ENCODE results near the gene B3GALT4. TPM values are rescaled to one million over a fixed set of nuclear protein-coding genes. Genes with fewer than 3 reads are reported as not detected.
"Not testable (repeated sequence)": the region's sequence is repeated elsewhere in the genome, so short reads cannot be mapped to it uniquely, and the experiment has no call there.

Gene B3GALT4
- total RNA-seq, 1 experiment from 2014 or later, result 0.16 TPM

GRCh38 chr6:33275795-33276580 is 935 bp upstream of the B3GALT4 start:
- Histone ChIP-seq H3K4me1 (replicated peaks) (peaks cover 21% of the 10 kb centered on the region), H3K36me3 (peaks cover 92% of the 10 kb centered on the region)
- not testable (repeated sequence) for H3K4me3 ChIP-seq; H3K9me3 ChIP-seq (replicated peaks); DNase-seq (ENCODE audit: low read depth in 1 of 2, low spot score in 2 of 2); H3K27me3 ChIP-seq (replicated peaks); H3K27ac ChIP-seq

GRCh38 chr6:33276581-33276863 is 401 bp upstream of the B3GALT4 start:
- no peak for DNase-seq (ENCODE audit: low read depth in 1 of 2, low spot score in 2 of 2)
- Histone ChIP-seq H3K27ac (no peak overlapping the region), H3K9me3 (replicated peaks) (no peaks in the 10 kb centered on the region), H3K27me3 (replicated peaks) (no peaks in the 10 kb centered on the region), H3K4me1 (replicated peaks) (peaks cover 20% of the 10 kb centered on the region), H3K36me3 (peaks cover 94% of the 10 kb centered on the region), H3K4me3 (no peak overlapping the region)

GRCh38 chr6:33277663-33278391 is 904 bp downstream of the B3GALT4 start:
- Histone ChIP-seq H3K36me3 (peaks cover 99% of the 10 kb centered on the region), H3K4me3 (no peak overlapping the region), H3K27me3 (replicated peaks) (no peaks in the 10 kb centered on the region), H3K9me3 (replicated peaks) (no peaks in the 10 kb centered on the region), H3K4me1 (replicated peaks) (peaks cover 17% of the 10 kb centered on the region), H3K27ac (no peak overlapping the region)
- DNase-seq (ENCODE audit: low read depth in 1 of 2, low spot score in 2 of 2), result no peak

DNA sequence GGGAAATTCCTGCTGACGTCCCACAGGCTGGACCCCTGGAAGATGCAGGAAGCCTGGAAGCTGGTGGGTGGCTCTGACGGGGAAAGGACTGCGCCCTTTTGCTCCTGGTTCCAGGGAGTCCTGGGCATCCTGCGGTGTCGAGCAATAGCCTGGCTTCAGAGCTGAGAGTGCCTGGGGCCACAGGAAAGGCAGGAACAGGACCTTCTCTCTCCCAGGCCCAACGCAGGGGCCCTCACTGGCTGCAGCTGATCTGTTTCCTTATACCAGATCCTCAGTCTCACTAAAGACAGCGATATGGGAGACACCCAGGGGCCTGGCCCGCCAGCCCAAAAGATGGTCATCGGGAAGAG is 1.4 kb downstream of the B3GALT4 start:
- H3K4me1 ChIP-seq (replicated peaks), result peaks cover 11% of the 10 kb centered on the region
- peaks cover 99% of the 10 kb centered on the region for H3K36me3 ChIP-seq
- no peak for DNase-seq (ENCODE audit: low read depth in 1 of 2, low spot score in 2 of 2)
- no peaks in the 10 kb centered on the region for H3K27me3 ChIP-seq (replicated peaks)
- no peak overlapping the region for H3K27ac ChIP-seq
- H3K4me3 ChIP-seq, result no peak overlapping the region
- no peaks in the 10 kb centered on the region for H3K9me3 ChIP-seq (replicated peaks)

GRCh38 chr6:33278810-33279209 is 1.9 kb downstream of the B3GALT4 start:
- H3K36me3 ChIP-seq, result peaks cover 99% of the 10 kb centered on the region

DNA sequence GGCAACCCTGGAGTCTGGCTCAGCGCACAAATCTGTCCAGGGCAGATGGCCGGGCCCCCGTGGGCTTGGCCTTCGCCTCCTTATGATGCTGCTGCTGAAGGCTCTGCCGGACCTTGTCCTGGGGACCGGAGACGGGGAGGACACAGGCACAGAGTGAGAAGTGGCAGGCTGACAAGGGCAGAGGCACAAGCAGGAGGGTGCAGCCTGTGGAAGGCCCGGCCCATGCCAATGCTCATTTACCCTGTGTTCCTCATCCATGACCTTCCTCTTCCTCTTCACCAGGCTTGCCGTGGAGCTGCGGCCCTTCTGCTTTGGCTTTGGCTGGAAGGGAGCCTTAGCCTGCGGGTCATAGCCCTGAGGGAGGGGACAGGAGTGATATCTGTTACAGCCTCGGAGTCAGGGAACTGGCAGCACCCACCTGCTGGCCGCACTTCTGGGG is 2.4 kb downstream of the B3GALT4 start:
- Histone ChIP-seq H3K4me1 (replicated peaks) (peaks cover 2% of the 10 kb centered on the region), H3K9me3 (replicated peaks) (no peaks in the 10 kb centered on the region), H3K27ac (no peak overlapping the region), H3K4me3 (no peak overlapping the region), H3K36me3 (peaks cover 97% of the 10 kb centered on the region), H3K27me3 (replicated peaks) (no peaks in the 10 kb centered on the region)
- no peak for DNase-seq (ENCODE audit: low read depth in 1 of 2, low spot score in 2 of 2)

More at GRCh38 chr6:33278810-33279209, 1.9 kb downstream of the B3GALT4 start:
- H3K9me3 ChIP-seq (replicated peaks), result no peaks in the 10 kb centered on the region
- H3K4me1 ChIP-seq (replicated peaks), result peaks cover 7% of the 10 kb centered on the region
- H3K27ac ChIP-seq, result no peak overlapping the region
- H3K27me3 ChIP-seq (replicated peaks), result no peaks in the 10 kb centered on the region
- no peak overlapping the region for H3K4me3 ChIP-seq
- no peak for DNase-seq (ENCODE audit: low read depth in 1 of 2, low spot score in 2 of 2)

DNA sequence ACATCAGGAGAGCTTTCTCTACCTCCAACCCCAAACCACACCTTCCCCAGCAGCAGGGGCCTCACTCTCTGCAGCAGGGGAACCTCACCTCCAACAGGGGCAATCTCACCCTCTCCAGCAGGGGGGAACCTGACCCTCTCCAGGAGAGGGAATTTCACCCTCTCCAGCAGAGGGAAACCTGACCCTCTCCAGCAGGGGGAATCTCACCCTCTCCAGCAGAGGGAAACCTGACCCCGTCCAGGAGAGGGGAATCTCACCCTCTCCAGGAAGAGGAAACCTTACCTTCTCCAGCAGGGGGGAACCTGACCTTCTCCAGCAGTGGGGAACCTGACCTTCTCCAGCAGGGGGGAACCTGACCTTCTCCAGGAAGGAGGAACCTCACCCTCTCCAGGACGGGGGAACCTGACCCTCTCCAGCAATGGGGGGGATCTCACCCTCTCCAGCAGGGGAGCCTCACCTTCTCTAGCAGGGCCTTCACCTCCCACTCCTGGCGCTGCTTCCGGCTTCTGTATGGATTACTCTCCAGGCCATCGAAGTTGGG is 3.1 kb downstream of the B3GALT4 start:
- no peak overlapping the region for H3K4me3 ChIP-seq
- peak; percentile 44 to 63 for DNase-seq (ENCODE audit: low read depth in 1 of 2, low spot score in 2 of 2)
- H3K27me3 ChIP-seq (replicated peaks), result no peaks in the 10 kb centered on the region
- no peak overlapping the region for H3K27ac ChIP-seq
- H3K4me1 ChIP-seq (replicated peaks), result no peaks in the 10 kb centered on the region
- no peaks in the 10 kb centered on the region for H3K9me3 ChIP-seq (replicated peaks)
- peaks cover 97% of the 10 kb centered on the region for H3K36me3 ChIP-seq

DNA sequence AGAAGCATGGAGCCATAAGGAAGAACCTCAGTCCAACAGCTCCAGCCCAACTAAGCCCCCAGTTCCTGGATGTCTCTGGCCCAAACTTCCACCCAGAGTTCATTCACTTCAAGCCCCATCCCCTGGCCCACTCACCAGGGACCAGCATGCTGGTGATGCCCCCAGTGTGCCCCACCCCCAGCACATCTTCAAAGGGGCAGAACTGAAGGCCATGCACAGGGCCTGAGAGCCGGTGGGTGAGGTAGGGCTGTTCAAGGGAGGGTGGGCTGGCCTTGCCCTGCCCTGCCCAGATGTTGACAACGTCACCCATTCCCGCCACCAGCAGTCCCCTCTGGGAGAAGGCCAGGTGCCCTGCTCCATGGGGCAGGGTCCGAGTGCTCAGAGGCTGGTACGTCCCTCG is 3.6 kb downstream of the B3GALT4 start:
- Histone ChIP-seq H3K27ac (no peak overlapping the region), H3K27me3 (replicated peaks) (no peaks in the 10 kb centered on the region), H3K4me1 (replicated peaks) (no peaks in the 10 kb centered on the region), H3K9me3 (replicated peaks) (no peaks in the 10 kb centered on the region), H3K4me3 (no peak overlapping the region), H3K36me3 (peaks cover 97% of the 10 kb centered on the region)
- no peak for DNase-seq (ENCODE audit: low read depth in 1 of 2, low spot score in 2 of 2)

DNA sequence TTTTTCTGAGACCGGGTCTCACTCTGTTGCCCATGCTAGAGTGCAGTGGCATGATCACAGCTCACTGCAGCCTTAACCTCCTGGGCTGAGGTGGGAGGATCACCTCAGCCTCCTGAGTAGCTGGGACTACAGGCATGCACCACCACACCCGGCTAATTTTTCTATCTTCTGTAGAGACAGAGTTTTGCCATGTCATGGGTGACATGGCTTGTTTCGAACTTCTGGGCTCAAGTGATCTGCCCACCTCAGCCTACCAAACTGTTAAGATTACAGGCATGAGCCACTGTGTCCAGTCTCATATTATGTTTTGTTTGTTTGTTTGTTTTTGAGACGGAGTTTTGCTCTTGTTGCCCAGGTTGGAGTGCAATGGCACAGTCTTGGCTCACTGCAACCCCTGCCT is 8.3 kb downstream of the B3GALT4 start:
- H3K9me3 ChIP-seq (replicated peaks); DNase-seq (ENCODE audit: low read depth in 1 of 2, low spot score in 2 of 2); H3K27ac ChIP-seq; H3K4me3 ChIP-seq; H3K27me3 ChIP-seq (replicated peaks): not testable (repeated sequence)
- H3K4me1 ChIP-seq (replicated peaks), result peaks cover 13% of the 10 kb centered on the region
- H3K36me3 ChIP-seq, result peaks cover 80% of the 10 kb centered on the region

DNA sequence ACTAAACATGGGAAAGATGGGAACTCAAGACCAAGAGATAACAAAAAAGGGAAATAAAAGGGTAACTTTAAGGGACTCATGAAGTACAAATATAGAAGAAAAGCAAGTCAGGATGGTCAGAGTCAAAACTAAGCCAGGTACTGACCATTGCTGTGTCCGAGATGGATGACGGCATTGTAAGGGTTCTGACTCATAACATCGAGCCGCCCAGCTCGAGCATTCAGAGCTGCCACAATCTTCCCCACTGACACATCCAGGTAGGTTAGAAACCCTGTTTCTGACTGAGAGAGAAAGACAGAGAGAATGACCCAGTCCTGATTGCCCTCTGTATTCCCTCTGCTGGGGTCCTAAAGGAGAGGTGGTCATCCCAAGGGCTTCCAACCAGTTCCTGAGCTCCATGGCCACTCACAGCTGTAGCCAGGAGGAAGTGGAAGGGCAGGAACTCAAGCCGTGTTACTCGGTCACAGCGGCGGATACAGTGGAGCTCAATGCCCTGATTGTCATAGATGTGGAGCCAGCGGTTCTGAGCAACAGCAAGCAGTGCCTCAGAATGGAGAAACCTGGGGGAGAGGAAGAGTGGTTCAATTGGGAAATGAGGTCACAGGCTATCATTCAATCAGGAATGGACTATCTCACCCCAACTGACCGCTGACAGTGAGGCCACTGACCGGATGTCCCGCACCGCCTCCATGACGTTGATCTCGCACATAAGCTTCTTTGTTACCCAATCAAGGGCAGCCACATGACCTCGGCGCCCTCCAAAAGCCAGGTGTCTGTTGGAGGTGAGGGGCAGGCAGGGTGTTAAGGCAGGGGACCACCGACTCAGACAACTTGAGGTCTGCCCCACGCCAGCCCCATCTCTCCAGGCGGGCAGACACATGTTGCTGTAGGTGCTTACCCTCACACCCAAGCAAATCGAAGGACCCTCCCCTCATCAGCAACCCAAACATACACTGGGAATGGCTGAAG is 10.3 kb downstream of the B3GALT4 start:
- H3K4me1 ChIP-seq (replicated peaks), result peaks cover 17% of the 10 kb centered on the region
- no peak overlapping the region for H3K4me3 ChIP-seq
- H3K27ac ChIP-seq, result no peak overlapping the region
- peaks cover 77% of the 10 kb centered on the region for H3K36me3 ChIP-seq
- H3K27me3 ChIP-seq (replicated peaks), result no peaks in the 10 kb centered on the region
- DNase-seq (ENCODE audit: low read depth in 1 of 2, low spot score in 2 of 2), result no peak
- H3K9me3 ChIP-seq (replicated peaks), result no peaks in the 10 kb centered on the region

DNA sequence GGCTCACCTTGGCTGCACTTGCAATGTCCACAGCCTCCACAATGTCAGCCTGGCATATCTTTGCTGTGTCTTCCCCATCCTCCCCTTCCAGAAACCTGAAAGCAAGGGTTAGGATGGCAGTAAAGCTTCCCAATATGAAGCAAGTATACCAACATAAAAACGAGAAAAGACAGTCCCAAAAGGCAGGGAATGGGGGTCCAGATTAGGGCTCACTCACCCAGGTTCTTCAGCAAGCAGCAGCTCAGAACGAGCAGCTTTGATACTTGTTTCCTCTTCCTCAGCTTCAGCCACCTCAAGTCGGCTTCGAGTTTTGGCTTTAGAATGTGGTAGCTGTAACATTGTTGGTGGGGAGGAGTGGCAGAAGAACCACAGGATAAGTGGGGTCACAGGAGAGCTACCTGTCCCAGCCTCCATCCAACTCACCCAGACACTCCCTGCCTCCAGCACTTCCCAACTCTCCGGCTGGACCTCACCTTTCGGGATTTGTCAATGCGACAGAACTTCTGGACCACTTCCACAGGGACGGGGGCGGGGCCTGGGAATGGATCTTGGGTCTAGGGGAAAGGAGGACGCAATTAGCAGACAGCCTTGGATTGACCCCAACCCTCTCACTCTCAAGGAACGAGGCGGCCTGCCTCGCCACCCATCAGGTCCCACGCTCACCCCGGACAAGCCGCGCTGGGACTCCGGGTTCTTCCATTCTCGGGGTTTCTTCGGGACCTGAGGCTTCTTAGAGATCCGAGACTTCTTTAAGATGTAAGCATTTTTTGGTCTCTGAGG is 11.4 kb downstream of the B3GALT4 start:
- Histone ChIP-seq H3K4me3 (peak overlapping the region; percentile 54), H3K27me3 (replicated peaks) (no peaks in the 10 kb centered on the region), H3K4me1 (replicated peaks) (peaks cover 17% of the 10 kb centered on the region), H3K9me3 (replicated peaks) (no peaks in the 10 kb centered on the region), H3K27ac (0 out of 2 replicates have a peak overlapping the region, but pooled peaks have one; percentile 17), H3K36me3 (peaks cover 76% of the 10 kb centered on the region)
- DNase-seq (ENCODE audit: low read depth in 1 of 2, low spot score in 2 of 2), result no peak

GRCh38 chr6:33288921-33289783 is 12.2 kb downstream of the B3GALT4 start, which contains the start of the genes PFDN6 and WDR46:
Gene PFDN6, plus strand, starts transcription at chr6:33289601. Its CDS starts 256 bp downstream, at chr6:33289857.
Gene WDR46, minus strand, starts transcription at chr6:33289239. Its CDS starts 69 bp downstream, at chr6:33289170.
- H3K4me3 ChIP-seq, result peak within 1 kb of the TSS; percentile 54
- DNase-seq (ENCODE audit: low read depth in 1 of 2, low spot score in 2 of 2), result peak; percentile 79 to 97
- no peaks in the 10 kb centered on the region for H3K27me3 ChIP-seq (replicated peaks)
- H3K9me3 ChIP-seq (replicated peaks), result no peaks in the 10 kb centered on the region
- H3K36me3 ChIP-seq, result peaks cover 70% of the 10 kb centered on the region
- H3K27ac ChIP-seq, result peak within 1 kb of the TSS; percentile 17; the same call in 1 of the 2 replicates
- H3K4me1 ChIP-seq (replicated peaks), result peaks cover 17% of the 10 kb centered on the region

All from SJSA1 (cell line).